ENCODE data around the gene ROBO2. TPM values are rescaled to one million over a fixed set of nuclear protein-coding genes. Genes with fewer than 3 reads are reported as not detected.
A peak's percentile ranks its signal among the peaks of the same experiment; 100 is the strongest.

ROBO2 gene
- total RNA-seq (not detected), polyA plus RNA-seq (not detected), total RNA-seq (0 to 0.09 (median 0) reads per million in 6 experiments)

- POLR2A ChIA-PET, result no interaction called here
- ATAC-seq (no peak), DNase-seq (no peak)
- Mint-ChIP-seq H3K4me3 (peak within 1 kb of the TSS in 1 of 10 donors; percentile 20), H3K36me3 (peaks cover 0 to 9% (median 5%) of the 10 kb centered on the region in 3 donors), H3K27me3 (peaks cover 23 to 60% (median 35%) of the 10 kb centered on the region in 5 donors), H3K27ac (no peak within 1 kb of the TSS), H3K9me3 (peaks cover 0 to 17% (median 3%) of the 10 kb centered on the region in 9 donors), H3K4me1 (peaks cover 0 to 2% (median under 1%) of the 10 kb centered on the region in 4 donors)
Measured at GRCh38 chr3:77039606-77040171, at the start of gene ROBO2. TSS of gene ROBO2 (plus strand) at chr3:77040099. CDS start at chr3:77040786, 687 bp downstream.

GRCh38 chr3:76990606-76991005 lies 49.3 kb upstream of the ROBO2 start:
- DNase-seq, result no peak
- Mint-ChIP-seq H3K9me3 (peaks cover 0 to 10% (median 2%) of the 10 kb centered on the region in 9 donors), H3K27ac (no peak overlapping the region), H3K4me3 (no peak overlapping the region), H3K4me1 (no peaks in the 10 kb centered on the region), H3K27me3 (no peaks in the 10 kb centered on the region), H3K36me3 (no peaks in the 10 kb centered on the region)
- POLR2A ChIA-PET, result no interaction called here
- no peak for ATAC-seq

- Mint-ChIP-seq H3K9me3 (peaks cover 0 to 10% (median 2%) of the 10 kb centered on the region in 9 donors), H3K27ac (no peak overlapping the region), H3K36me3 (no peaks in the 10 kb centered on the region), H3K4me1 (no peaks in the 10 kb centered on the region), H3K4me3 (no peak overlapping the region), H3K27me3 (no peaks in the 10 kb centered on the region)
- ATAC-seq (no peak), DNase-seq (no peak)
- POLR2A ChIA-PET, result no interaction called here
Measured at GRCh38 chr3:76991165-76991564, 48.7 kb upstream of the ROBO2 start.

- Mint-ChIP-seq H3K4me3 (no peak overlapping the region), H3K36me3 (no peaks in the 10 kb centered on the region), H3K9me3 (peaks cover 0 to 15% (median 4%) of the 10 kb centered on the region in 9 donors), H3K27ac (no peak overlapping the region), H3K4me1 (no peaks in the 10 kb centered on the region), H3K27me3 (no peaks in the 10 kb centered on the region)
- POLR2A ChIA-PET, result no interaction called here
- no peak for DNase-seq
- ATAC-seq, result no peak
Measured at GRCh38 chr3:76997733-76998132, 42.2 kb upstream of the ROBO2 start.

GRCh38 chr3:76998555-76998954 lies 41.3 kb upstream of the ROBO2 start:
- H3K36me3 Mint-ChIP-seq, result no peaks in the 10 kb centered on the region
- POLR2A ChIA-PET, result no interaction called here
- no peaks in the 10 kb centered on the region for H3K4me1 Mint-ChIP-seq
- H3K27ac Mint-ChIP-seq, result no peak overlapping the region
- H3K9me3 Mint-ChIP-seq, result peaks cover 0 to 20% (median 2%) of the 10 kb centered on the region in 9 donors
- no peak overlapping the region for H3K4me3 Mint-ChIP-seq
- no peaks in the 10 kb centered on the region for H3K27me3 Mint-ChIP-seq
- DNase-seq (no peak), ATAC-seq (no peak)

GRCh38 chr3:77001062-77001701 lies 38.7 kb upstream of the ROBO2 start:
- peaks cover 0 to 20% (median 4%) of the 10 kb centered on the region in 9 donors for H3K9me3 Mint-ChIP-seq
- DNase-seq (no peak), ATAC-seq (no peak)
- no peaks in the 10 kb centered on the region for H3K4me1 Mint-ChIP-seq
- POLR2A ChIA-PET, result no interaction called here
- H3K4me3 Mint-ChIP-seq, result no peak overlapping the region
- H3K27me3 Mint-ChIP-seq, result no peaks in the 10 kb centered on the region
- H3K27ac Mint-ChIP-seq, result no peak overlapping the region
- no peaks in the 10 kb centered on the region for H3K36me3 Mint-ChIP-seq

- H3K9me3 Mint-ChIP-seq, result peaks cover 4 to 24% (median 11%) of the 10 kb centered on the region in 9 donors
- ATAC-seq, result no peak
- H3K27ac Mint-ChIP-seq, result no peak overlapping the region
- POLR2A ChIA-PET, result no interaction called here
- no peak overlapping the region for H3K4me3 Mint-ChIP-seq
- H3K36me3 Mint-ChIP-seq, result peaks cover 0 to 6% (median 0%) of the 10 kb centered on the region in 3 donors
- no peak for DNase-seq
- no peaks in the 10 kb centered on the region for H3K4me1 Mint-ChIP-seq
- H3K27me3 Mint-ChIP-seq, result no peaks in the 10 kb centered on the region
Measured at GRCh38 chr3:77014226-77014625, 25.7 kb upstream of the ROBO2 start.

- H3K4me1 Mint-ChIP-seq, result no peaks in the 10 kb centered on the region
- DNase-seq, result no peak
- POLR2A ChIA-PET, result no interaction called here
- H3K27ac Mint-ChIP-seq, result no peak overlapping the region
- H3K36me3 Mint-ChIP-seq, result no peaks in the 10 kb centered on the region
- no peaks in the 10 kb centered on the region for H3K27me3 Mint-ChIP-seq
- no peak for ATAC-seq
- H3K9me3 Mint-ChIP-seq, result peaks cover 0 to 7% (median 5%) of the 10 kb centered on the region in 9 donors
- H3K4me3 Mint-ChIP-seq, result no peak overlapping the region
Measured at GRCh38 chr3:77025471-77025870, 14.4 kb upstream of the ROBO2 start.

GRCh38 chr3:77026904-77027634 lies 12.8 kb upstream of the ROBO2 start:
- POLR2A ChIA-PET, result no interaction called here
- Mint-ChIP-seq H3K4me3 (no peak overlapping the region), H3K4me1 (no peaks in the 10 kb centered on the region), H3K27ac (no peak overlapping the region), H3K27me3 (no peaks in the 10 kb centered on the region), H3K36me3 (no peaks in the 10 kb centered on the region), H3K9me3 (peaks cover 0 to 7% (median 4%) of the 10 kb centered on the region in 9 donors)
- ATAC-seq (no peak), DNase-seq (no peak)

GRCh38 chr3:77028005-77028404 lies 11.9 kb upstream of the ROBO2 start:
- POLR2A ChIA-PET, result no interaction called here
- no peaks in the 10 kb centered on the region for H3K27me3 Mint-ChIP-seq

GRCh38 chr3:77038468-77038929 lies 1.4 kb upstream of the ROBO2 start:
- Mint-ChIP-seq H3K9me3 (peaks cover 0 to 17% (median 3%) of the 10 kb centered on the region in 9 donors), H3K27ac (no peak overlapping the region), H3K27me3 (peaks cover 23 to 60% (median 35%) of the 10 kb centered on the region in 5 donors), H3K4me1 (peaks cover 0 to 2% (median under 1%) of the 10 kb centered on the region in 4 donors), H3K36me3 (peaks cover 0 to 9% (median 5%) of the 10 kb centered on the region in 3 donors), H3K4me3 (no peak overlapping the region)
- POLR2A ChIA-PET, result no interaction called here
- ATAC-seq, result no peak
- DNase-seq, result no peak

More at GRCh38 chr3:77028005-77028404, 11.9 kb upstream of the ROBO2 start:
- ATAC-seq (no peak), DNase-seq (no peak)
- Mint-ChIP-seq H3K27ac (no peak overlapping the region), H3K4me3 (no peak overlapping the region), H3K36me3 (no peaks in the 10 kb centered on the region), H3K9me3 (peaks cover 0 to 7% (median 2%) of the 10 kb centered on the region in 9 donors), H3K4me1 (no peaks in the 10 kb centered on the region)

- POLR2A ChIA-PET, result no interaction called here
- DNase-seq (no peak), ATAC-seq (no peak)
- H3K4me3 Mint-ChIP-seq, result peak overlapping the region in 2 of 10 donors; percentile 20 to 26
- no peak overlapping the region for H3K27ac Mint-ChIP-seq
- peaks cover 0 to 9% (median 5%) of the 10 kb centered on the region in 3 donors for H3K36me3 Mint-ChIP-seq
- H3K9me3 Mint-ChIP-seq, result peaks cover 0 to 17% (median 3%) of the 10 kb centered on the region in 9 donors
- H3K27me3 Mint-ChIP-seq, result peaks cover 23 to 60% (median 35%) of the 10 kb centered on the region in 5 donors
- H3K4me1 Mint-ChIP-seq, result peaks cover 0 to 2% (median under 1%) of the 10 kb centered on the region in 4 donors
Measured at GRCh38 chr3:77038930-77039605, 831 bp upstream of the ROBO2 start.

All from naive thymus-derived CD8-positive, alpha-beta T cell (primary cell).